Left ventricle myocardium inferior (tissue), 1 donor: Measurements from ENCODE around the gene TCERG1L. TPM values are rescaled to one million over a fixed set of nuclear protein-coding genes. Genes with fewer than 3 reads are reported as not detected.
"Not testable (repeated sequence)": the region's sequence is repeated elsewhere in the genome, so short reads cannot be mapped to it uniquely, and the experiment has no call there.

Experiments
- DNase-seq: peaks from one replicate; pipeline ENCODE4 v3.0.0-alpha.2; 2020
- H3K27ac ChIP-seq: fragments of 200-600 bp; replicated peaks from 2 replicates; pipeline ENCODE4 v1.8.0; 2021
- H3K27me3 ChIP-seq: fragments of 200-600 bp; 2 replicates; pipeline ENCODE4 v1.8.0; 2021; ENCODE audit warnings: low read depth
- H3K36me3 ChIP-seq: fragments of 200-600 bp; 2 replicates; pipeline ENCODE4 v1.8.0; 2021
- H3K4me1 ChIP-seq: fragments of 200-600 bp; 2 replicates; pipeline ENCODE4 v1.8.0; 2021
- H3K4me3 ChIP-seq: fragments of 200-600 bp; 2 replicates; pipeline ENCODE4 v1.8.0; 2021; ENCODE audit warnings: mild to moderate bottlenecking, moderate library complexity
- H3K9me3 ChIP-seq: fragments of 200-600 bp; replicated peaks from 2 replicates; pipeline ENCODE4 v1.8.0; 2021
- intact Hi-C: fragments of 100-400 bp; cut with micrococcal nuclease; formaldehyde crosslinking; loops from one replicate; pipeline ENCODE4 v1.11.0; 2022
- total RNA-seq: library from RNA; stranded (reverse); fragmentation: NEBNext Ultra II Directional; extraction: Animal tissue kit (Norgen Biotek cat#: 25700); gene quantifications from one replicate; pipeline ENCODE4 v1.2.1, GENCODE V29; 2021
- TF ChIP-seq, protein P1 (sequence below): fragments of 200-600 bp; IDR thresholded peaks from 2 replicates; pipeline ENCODE4 v1.8.0; 2021; ENCODE audit warnings: antibody characterized with exemption, mild to moderate bottlenecking, borderline replicate concordance
- donor health status: DM: no; HTN: yes; CAD: no; lungs with severe emphysema.

The TCERG1L gene
- total RNA-seq, 1 donor from 2014 or later = not detected

DNA sequence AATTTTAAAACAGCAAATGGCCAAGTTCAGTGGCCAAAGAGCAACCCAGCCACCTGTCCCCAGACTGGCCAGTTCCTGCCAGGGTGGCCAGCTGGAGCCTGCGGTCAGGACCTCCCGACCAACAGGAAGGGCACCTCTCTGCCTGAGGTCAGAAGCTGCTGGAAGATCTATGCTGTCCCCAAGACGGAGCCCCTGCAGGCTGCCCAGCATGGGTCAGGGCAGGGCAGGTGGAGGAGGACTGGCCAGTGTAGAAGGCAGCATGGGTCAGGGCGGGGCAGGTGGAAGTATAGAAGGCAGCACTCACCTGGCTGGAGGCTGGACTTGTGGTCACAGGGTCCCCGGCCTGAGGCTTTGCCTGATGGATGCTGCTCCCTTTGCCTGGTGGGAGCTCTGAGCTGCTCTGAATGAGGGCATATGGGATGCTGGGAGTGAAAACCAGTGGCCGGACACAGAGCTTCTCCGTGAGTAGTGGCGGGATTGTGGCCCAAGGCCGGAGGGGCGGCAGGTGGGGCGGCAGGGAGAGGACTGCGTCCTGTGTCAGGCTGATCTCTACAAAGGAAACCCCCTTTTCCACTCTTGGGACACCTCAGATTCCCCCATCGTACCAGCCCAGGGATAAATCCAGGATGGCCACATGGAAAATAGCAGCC lies 229.2 kb downstream of the TCERG1L start:
- TF ChIP-seq, protein P1, sequence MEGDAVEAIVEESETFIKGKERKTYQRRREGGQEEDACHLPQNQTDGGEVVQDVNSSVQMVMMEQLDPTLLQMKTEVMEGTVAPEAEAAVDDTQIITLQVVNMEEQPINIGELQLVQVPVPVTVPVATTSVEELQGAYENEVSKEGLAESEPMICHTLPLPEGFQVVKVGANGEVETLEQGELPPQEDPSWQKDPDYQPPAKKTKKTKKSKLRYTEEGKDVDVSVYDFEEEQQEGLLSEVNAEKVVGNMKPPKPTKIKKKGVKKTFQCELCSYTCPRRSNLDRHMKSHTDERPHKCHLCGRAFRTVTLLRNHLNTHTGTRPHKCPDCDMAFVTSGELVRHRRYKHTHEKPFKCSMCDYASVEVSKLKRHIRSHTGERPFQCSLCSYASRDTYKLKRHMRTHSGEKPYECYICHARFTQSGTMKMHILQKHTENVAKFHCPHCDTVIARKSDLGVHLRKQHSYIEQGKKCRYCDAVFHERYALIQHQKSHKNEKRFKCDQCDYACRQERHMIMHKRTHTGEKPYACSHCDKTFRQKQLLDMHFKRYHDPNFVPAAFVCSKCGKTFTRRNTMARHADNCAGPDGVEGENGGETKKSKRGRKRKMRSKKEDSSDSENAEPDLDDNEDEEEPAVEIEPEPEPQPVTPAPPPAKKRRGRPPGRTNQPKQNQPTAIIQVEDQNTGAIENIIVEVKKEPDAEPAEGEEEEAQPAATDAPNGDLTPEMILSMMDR = no peak
- H3K27ac ChIP-seq = no peak overlapping the region
- no peak overlapping the region for H3K4me3 ChIP-seq
- no peak for DNase-seq
- peaks cover 82% of the 10 kb centered on the region for H3K27me3 ChIP-seq
- no peaks in the 10 kb centered on the region for H3K4me1 ChIP-seq
- peaks cover 5% of the 10 kb centered on the region for H3K9me3 ChIP-seq
- H3K36me3 ChIP-seq = no peaks in the 10 kb centered on the region
- intact Hi-C loops = no loop called here

DNA sequence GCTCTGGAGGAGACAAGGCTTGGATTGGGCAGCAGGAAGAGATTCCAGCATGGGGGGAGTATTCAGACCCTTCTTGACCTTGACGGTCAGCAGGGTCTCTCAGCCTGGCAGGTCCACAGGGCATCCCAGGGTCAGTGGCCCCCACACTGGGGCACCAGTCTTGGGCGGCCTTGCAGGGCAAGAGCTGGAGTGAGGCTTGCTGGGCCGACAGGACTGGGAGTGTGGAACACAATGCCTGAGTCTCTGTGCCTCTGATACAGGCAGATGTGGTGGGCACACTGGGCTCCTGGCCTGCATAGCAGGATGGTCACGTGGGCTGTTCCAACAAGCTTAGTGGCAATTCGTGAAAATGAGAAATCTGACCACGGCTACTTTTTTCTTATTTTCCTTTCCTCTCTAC lies 229.7 kb downstream of the TCERG1L start:
- no peak for DNase-seq
- Histone ChIP-seq H3K36me3 (no peaks in the 10 kb centered on the region), H3K9me3 (peaks cover 5% of the 10 kb centered on the region), H3K27ac (no peak overlapping the region), H3K4me1 (no peaks in the 10 kb centered on the region), H3K27me3 (peaks cover 82% of the 10 kb centered on the region), H3K4me3 (no peak overlapping the region)
- intact Hi-C loops = no loop called here
- TF ChIP-seq, protein P1 = no peak

DNA sequence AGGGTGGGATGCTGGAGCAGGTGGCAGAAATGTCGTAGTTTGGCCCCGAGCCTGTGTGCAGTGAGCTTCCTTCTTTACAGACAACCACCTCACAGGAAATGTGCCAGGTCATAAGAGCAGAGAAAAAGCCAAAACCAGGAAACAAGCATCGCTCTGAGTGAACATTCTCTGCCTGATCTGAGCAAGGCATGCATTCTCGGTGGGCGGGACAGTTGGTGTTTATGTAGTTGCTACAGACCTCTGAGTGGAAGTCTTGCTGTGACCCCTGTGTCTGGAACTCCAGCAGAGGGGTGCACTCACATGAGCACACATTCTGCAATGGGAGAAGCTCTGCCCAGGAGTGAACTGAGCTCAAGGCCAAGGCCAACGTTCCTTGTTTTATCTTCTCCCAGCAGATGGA lies 230.1 kb downstream of the TCERG1L start:
- no peak for DNase-seq
- H3K36me3 ChIP-seq = no peaks in the 10 kb centered on the region
- H3K4me3 ChIP-seq = no peak overlapping the region
- no peak overlapping the region for H3K27ac ChIP-seq
- intact Hi-C loops = no loop called here
- TF ChIP-seq, protein P1 = no peak
- H3K4me1 ChIP-seq = no peaks in the 10 kb centered on the region
- H3K27me3 ChIP-seq = peaks cover 82% of the 10 kb centered on the region
- peaks cover 2% of the 10 kb centered on the region for H3K9me3 ChIP-seq

DNA sequence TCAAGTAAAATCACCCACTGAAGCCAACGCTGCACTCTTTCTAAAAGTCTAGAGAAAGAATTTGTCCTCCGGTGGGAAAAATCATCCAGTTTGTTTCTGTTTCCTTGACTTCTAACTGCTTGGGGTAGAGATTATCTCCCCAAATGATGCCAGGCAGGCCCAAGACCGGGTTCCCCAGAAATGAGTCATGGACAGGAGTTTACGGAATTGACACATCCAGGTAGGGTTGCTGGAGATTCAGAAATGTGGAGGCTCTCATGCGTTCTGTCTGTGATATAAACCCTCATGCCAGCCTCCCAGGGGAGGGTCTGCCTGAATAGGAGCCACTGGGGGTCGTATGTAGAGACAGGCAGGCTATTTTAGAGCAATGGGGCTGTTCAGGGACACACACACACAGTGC lies 230.9 kb downstream of the TCERG1L start:
- TF ChIP-seq, protein P1 = no peak
- H3K27me3 ChIP-seq = peaks cover 80% of the 10 kb centered on the region
- H3K9me3 ChIP-seq = no peaks in the 10 kb centered on the region
- no peak overlapping the region for H3K4me3 ChIP-seq
- H3K36me3 ChIP-seq = no peaks in the 10 kb centered on the region
- H3K27ac ChIP-seq = no peak overlapping the region
- intact Hi-C loops = no loop called here
- no peaks in the 10 kb centered on the region for H3K4me1 ChIP-seq
- no peak for DNase-seq

DNA sequence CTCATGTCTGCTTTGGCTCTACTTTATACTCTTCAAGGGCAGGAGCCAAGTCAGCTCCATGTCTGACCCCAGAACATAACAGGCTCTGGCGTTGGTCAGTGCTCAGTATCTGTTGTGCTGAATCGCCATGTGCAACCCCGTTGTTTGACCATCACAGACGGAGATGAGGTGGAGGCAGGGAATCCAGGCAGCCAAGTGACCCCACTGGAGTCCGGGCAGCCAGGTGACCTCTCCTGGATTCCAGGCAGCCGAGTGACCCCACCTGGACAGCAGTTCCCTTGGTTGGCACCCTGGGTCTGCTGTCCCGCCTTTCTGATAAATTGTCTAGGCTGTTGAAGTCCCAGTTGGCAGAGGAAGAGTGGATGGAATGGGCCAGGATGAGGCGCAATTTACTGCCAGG lies 232.2 kb downstream of the TCERG1L start:
- no peak for DNase-seq
- TF ChIP-seq, protein P1 = no peak
- no peak overlapping the region for H3K27ac ChIP-seq

DNA sequence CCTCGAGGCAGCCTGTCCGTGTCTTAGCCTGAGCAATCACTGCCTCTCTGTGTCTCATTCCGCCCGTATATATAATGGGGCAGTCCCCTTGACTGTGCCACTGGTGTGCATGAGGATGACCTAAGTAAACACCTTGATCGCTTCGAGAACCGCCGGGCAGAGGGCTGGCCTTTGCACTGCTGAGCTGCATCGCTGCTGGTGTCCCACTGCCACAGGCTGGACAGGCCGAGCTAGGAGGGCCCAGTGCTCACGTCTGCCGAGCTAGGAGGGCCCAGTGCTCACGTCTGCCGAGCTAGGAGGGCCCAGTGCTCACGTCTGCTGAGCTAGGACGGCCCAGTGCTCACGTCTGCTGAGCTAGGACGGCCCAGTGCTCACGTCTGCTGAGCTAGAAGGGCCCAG lies 232.6 kb downstream of the TCERG1L start:
- H3K9me3 ChIP-seq, H3K27ac ChIP-seq, intact Hi-C loops, H3K36me3 ChIP-seq, DNase-seq, H3K4me1 ChIP-seq, H3K4me3 ChIP-seq: not testable (repeated sequence)
- H3K27me3 ChIP-seq = peaks cover 78% of the 10 kb centered on the region

More for the DNA sequence above, 232.2 kb downstream of the TCERG1L start:
- intact Hi-C loops = no loop called here
- Histone ChIP-seq H3K36me3 (no peaks in the 10 kb centered on the region), H3K4me3 (no peak overlapping the region), H3K9me3 (no peaks in the 10 kb centered on the region), H3K4me1 (no peaks in the 10 kb centered on the region), H3K27me3 (peaks cover 80% of the 10 kb centered on the region)
